ENCODE measurements around the gene MAGEA6. TPM values are rescaled to one million over a fixed set of nuclear protein-coding genes. Genes with fewer than 3 reads are reported as not detected.
"Not testable (repeated sequence)": the region's sequence is repeated elsewhere in the genome, so short reads cannot be mapped to it uniquely, and the experiment has no call there.

The MAGEA6 gene
- total RNA-seq, 1 donor from 2014 or later = not detected

DNA sequence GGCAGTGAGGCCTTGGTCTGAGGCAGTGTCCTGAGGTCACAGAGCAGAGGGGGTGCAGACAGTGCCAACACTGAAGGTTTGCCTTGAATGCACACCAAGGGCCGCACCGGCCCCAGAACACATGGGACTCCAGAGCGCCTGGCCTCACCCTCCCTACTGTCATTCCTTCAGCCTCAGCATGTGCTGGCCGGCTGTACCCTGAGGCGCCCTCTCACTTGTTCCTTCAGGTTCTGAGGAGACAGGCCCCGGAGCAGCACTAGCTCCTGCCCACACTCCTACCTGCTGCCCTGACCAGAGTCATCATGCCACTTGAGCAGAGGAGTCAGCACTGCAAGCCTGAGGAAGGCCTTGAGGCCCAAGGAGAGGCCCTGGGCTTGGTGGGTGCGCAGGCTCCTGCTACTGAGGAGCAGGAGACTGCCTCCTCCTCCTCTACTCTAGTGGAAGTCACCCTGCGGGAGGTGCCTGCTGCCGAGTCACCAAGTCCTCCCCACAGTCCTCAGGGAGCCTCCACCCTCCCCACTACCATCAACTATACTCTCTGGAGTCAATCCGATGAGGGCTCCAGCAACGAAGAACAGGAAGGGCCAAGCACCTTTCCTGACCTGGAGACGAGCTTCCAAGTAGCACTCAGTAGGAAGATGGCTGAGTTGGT, 33.5 kb downstream of the MAGEA6 start:
- no peak overlapping the region for H3K4me3 ChIP-seq (ENCODE audit: low read depth, low read length)
- TF ChIP-seq, protein P1, sequence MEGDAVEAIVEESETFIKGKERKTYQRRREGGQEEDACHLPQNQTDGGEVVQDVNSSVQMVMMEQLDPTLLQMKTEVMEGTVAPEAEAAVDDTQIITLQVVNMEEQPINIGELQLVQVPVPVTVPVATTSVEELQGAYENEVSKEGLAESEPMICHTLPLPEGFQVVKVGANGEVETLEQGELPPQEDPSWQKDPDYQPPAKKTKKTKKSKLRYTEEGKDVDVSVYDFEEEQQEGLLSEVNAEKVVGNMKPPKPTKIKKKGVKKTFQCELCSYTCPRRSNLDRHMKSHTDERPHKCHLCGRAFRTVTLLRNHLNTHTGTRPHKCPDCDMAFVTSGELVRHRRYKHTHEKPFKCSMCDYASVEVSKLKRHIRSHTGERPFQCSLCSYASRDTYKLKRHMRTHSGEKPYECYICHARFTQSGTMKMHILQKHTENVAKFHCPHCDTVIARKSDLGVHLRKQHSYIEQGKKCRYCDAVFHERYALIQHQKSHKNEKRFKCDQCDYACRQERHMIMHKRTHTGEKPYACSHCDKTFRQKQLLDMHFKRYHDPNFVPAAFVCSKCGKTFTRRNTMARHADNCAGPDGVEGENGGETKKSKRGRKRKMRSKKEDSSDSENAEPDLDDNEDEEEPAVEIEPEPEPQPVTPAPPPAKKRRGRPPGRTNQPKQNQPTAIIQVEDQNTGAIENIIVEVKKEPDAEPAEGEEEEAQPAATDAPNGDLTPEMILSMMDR (conservative IDR thresholded peaks at IDR 0.05; ENCODE audit: low read depth, low read length) = no peak
- DNase-seq (ENCODE audit: low read depth) = no peak

DNA sequence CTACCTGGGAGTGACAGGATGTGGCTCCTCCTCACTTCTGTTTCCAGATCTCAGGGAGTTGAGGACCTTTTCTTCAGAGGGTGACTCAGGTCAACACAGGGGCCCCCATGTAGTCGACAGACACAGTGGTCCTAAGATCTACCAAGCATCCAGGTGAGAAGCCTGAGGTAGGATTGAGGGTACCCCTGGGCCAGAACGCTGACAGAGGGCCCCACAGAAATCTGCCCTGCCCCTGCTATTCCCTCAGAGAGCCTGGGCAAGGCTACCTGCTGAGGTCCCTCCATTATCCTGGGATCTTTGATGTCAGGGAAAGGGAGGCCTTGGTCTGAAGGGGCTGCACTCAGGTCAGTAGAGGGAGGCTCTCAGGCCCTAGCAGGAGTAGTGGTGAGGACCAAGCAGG, 34.4 kb downstream of the MAGEA6 start:
- TF ChIP-seq, protein P1 (conservative IDR thresholded peaks at IDR 0.05; ENCODE audit: low read depth, low read length) = no peak
- no peak for DNase-seq (ENCODE audit: low read depth)
- H3K4me3 ChIP-seq (ENCODE audit: low read depth, low read length) = no peak overlapping the region

DNA sequence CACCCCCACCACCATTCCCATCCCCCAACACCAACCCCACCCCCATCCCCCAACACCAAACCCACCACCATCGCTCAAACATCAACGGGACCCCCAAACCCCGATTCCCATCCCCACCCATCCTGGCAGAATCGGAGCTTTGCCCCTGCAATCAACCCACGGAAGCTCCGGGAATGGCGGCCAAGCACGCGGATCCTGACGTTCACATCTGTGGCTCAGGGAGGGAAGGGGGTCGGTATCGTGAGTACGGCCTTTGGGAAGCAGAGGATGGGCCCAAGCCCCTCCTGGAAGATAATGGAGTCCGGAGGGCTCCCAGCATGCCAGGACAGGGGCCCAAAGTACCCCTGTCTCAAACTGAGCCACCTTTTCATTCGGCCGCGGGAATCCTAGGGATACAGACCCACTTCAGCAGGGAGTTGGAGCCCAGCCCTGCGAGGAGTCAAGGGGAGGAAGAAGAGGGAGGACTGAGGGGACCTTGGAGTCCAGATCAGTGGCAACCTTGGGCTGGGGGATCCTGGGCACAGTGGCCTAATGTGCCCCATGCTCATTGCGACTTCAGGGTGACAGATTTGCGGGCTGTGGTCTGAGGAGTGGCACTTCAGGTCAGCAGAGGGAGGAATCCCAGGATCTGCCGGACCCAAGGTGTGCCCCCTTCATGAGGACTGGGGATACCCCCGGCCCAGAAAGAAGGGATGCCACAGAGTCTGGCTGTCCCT, 35.2 kb downstream of the MAGEA6 start:
- not testable (repeated sequence) for H3K4me3 ChIP-seq (ENCODE audit: low read depth, low read length); DNase-seq (ENCODE audit: low read depth)

GRCh38 chrX:152733261-152733975, 36.1 kb downstream of the MAGEA6 start, which contains the start of the genes CSAG1 and MAGEA12:
TSS of gene CSAG1 (minus strand) at chrX:152733721. CDS start at chrX:152732460, 1,261 bp downstream.
TSS of gene MAGEA12 (plus strand) at chrX:152733757. CDS start at chrX:152736162, 2,405 bp downstream.
- TF ChIP-seq, protein P1 (conservative IDR thresholded peaks at IDR 0.05; ENCODE audit: low read depth, low read length) = no peak
- no peak within 1 kb of the TSS for H3K4me3 ChIP-seq (ENCODE audit: low read depth, low read length)
- DNase-seq (ENCODE audit: low read depth) = no peak

- TF ChIP-seq, protein P1 (conservative IDR thresholded peaks at IDR 0.05; ENCODE audit: low read depth, low read length) = no peak
- DNase-seq (ENCODE audit: low read depth) = no peak
- no peak overlapping the region for H3K4me3 ChIP-seq (ENCODE audit: low read depth, low read length)
These were observed 44.1 kb downstream of the MAGEA6 start for GRCh38 chrX:152725409-152725808.

Other genes with a start within 250 kb of the MAGEA6 start
- 0.06 and 0.22 TPM in 2 replicates for gene GABRQ, start 131.8 kb downstream of the MAGEA6 start, total RNA-seq
- not detected in 2 replicates for gene MAGEA3, start 70.9 kb downstream of the MAGEA6 start, total RNA-seq
- gene CSAG2, start 60.4 kb downstream of the MAGEA6 start, total RNA-seq = not detected in 2 replicates
- not detected in 2 replicates for gene MAGEA2B, start 55.1 kb downstream of the MAGEA6 start, total RNA-seq
- gene CSAG1, start 36.0 kb downstream of the MAGEA6 start, total RNA-seq = not detected in 2 replicates
- not detected in 2 replicates for gene MAGEA12, start 35.9 kb downstream of the MAGEA6 start, total RNA-seq
- gene MAGEA2, start 15.8 kb downstream of the MAGEA6 start, total RNA-seq = not detected in 2 replicates
- gene CSAG3, start 10.5 kb downstream of the MAGEA6 start, total RNA-seq = not detected in 2 replicates
- gene CETN2, start 61.1 kb upstream of the MAGEA6 start, total RNA-seq = 34.4 and 53.7 TPM in 2 replicates
- 19.3 and 47.4 TPM in 2 replicates for gene NSDHL, start 61.4 kb upstream of the MAGEA6 start, total RNA-seq
- 14.4 and 41.6 TPM in 2 replicates for gene ZNF185, start 128.4 kb upstream of the MAGEA6 start, total RNA-seq
- gene PNMA5, start 224.4 kb upstream of the MAGEA6 start, total RNA-seq = not detected in 2 replicates